GM12865 (cell line): ENCODE measurements around the gene CORO2A.

ENCODE experiments used
- DNase-seq: peaks from one replicate; pipeline ENCODE4 v3.0.0; 2010; ENCODE audit warnings: low read depth
- H3K4me3 ChIP-seq: 2 replicates; pipeline ENCODE4 v1.5.1; 2011; ENCODE audit warnings: mild to moderate bottlenecking, low read depth, low read length, control low read depth
- CTCF ChIP-seq: IDR thresholded peaks from 2 replicates; pipeline ENCODE4 v1.5.1; 2011; ENCODE audit warnings: low read length, control low read depth, low read depth, inconsistent platforms; ENCODE audit not compliant: insufficient read depth; ENCODE audit errors: missing control alignments

Gene CORO2A

GRCh38 chr9:98206754-98207153 lies 14.3 kb upstream of the CORO2A start:
- no peak overlapping the region for H3K4me3 ChIP-seq
- no peak for DNase-seq
- TF ChIP-seq CTCF, result no peak

DNA sequence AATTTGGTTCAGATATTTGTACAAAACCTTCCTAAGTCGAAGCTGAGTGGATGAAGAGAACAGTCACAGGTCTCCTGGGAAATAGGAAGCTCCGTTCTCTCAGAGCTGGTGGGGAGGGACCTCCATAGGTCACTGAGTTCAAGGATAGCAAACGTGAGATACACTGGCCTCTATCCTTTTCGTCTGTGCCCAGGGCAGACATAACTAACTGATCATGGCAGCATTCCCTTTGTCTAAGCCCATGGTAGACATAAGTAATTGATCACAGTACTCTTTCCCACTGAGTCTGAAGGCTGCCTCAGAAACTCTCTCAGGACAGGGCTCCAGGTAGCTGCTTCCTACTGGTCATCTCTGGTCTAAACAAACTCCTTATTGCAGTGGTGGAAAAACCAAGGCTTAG lies 12.3 kb upstream of the CORO2A start:
- TF ChIP-seq CTCF, result no peak
- no peak overlapping the region for H3K4me3 ChIP-seq
- no peak for DNase-seq

DNA sequence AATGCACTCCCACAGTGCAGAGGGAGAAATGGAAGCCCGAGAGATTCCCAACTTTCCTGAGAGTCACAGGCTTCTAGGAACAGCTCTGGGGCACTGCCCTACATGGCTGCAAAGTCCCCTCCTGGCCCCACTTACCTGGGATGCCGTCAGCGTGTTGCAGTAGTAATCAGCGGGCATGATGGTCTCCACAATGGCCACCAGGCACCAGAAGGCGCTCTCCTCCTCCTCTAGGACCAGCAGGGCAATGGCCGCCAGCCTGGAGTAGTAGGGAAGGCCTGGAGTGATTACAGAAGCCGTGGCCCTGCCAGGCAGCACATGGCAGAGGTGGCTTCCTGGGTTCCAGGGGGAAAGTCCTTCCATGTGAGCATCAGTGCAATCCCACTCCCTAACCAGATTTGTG lies 10.7 kb upstream of the CORO2A start:
- H3K4me3 ChIP-seq, result no peak overlapping the region
- no peak for DNase-seq
- TF ChIP-seq CTCF, result no peak

DNA sequence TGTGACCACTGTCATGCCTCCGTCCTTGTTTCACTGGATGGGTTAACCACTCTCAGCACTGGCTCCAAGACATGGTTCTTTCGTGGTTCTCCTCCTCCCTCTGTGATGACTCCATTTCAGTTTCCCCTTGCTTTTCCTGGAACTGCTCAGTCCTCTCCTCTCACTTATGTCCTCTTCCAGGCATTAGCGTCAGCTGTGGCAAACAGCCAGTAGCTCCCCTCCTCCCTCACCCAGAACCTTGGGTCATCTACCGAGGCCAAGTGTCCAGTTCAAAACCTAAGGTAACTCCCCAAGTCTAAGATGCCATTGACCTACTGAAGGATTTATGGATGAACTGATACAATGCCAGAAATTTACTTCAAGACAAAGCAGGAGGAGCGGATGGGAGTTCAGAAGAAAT lies 9.8 kb upstream of the CORO2A start:
- no peak for DNase-seq
- TF ChIP-seq CTCF, result no peak
- H3K4me3 ChIP-seq, result no peak overlapping the region

DNA sequence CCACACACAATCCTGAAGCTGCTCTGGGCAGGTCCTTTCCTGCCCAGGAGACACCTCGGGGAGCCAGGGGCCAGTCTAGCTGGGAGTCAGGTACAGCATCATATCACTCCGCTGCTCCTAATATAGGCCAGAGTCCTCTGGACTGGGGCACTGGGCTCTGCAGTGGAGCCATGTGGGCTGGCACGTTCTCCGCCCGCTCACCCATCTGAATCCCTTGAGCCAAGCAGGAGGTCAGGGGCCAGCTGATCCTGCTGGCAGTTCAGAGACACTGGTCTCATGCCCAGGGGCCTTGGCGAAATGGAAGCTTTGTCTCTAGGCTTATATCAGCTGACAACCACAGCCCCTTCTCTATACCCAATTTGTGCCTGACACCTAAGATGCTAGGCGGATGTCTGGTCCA lies 9.3 kb upstream of the CORO2A start:
- no peak for DNase-seq
- no peak for TF ChIP-seq CTCF
- H3K4me3 ChIP-seq, result no peak overlapping the region

GRCh38 chr9:98201102-98201501 lies 8.7 kb upstream of the CORO2A start:
- TF ChIP-seq CTCF, result no peak
- peak; percentile 66 for DNase-seq
- H3K4me3 ChIP-seq, result no peak overlapping the region

DNA sequence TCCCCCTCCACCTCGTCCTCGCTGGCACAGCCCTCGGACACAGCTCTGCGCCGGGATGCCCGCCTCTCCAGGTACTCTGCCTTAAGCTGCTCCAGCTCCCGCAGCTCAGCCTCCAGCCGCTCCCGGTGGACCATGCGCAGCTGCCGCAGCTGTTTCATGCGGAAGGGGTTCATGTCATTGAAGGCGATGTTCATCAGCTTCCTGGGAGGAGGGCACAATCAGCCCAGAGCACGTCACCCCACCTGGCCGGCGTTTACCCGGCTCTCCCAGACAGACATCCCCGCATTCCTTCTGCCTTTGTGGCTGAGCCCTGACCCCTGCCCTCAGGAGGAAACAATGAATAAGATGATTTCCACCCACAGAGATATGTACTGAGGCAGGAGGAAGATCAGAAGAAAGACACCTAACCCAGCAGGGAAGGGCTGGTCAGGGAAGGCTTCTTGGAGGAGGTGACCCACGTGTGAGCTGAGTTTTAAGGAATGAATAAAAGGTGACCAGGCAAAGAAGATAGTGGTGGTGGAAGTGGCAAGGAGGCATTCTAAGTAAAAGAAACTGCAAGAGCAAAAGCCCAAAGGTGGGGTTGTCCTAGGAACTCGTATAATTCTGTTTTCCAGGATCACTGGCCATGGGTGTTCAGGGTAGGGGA lies 7.1 kb upstream of the CORO2A start:
- TF ChIP-seq CTCF, result no peak
- DNase-seq, result no peak
- no peak overlapping the region for H3K4me3 ChIP-seq
